Subcutaneous adipose tissue (tissue), 4 donors: ENCODE measurements around the gene SNX10. TPM values are rescaled to one million over a fixed set of nuclear protein-coding genes. Genes with fewer than 3 reads are reported as not detected.

Experiments used
- total RNA-seq, 4 donors: library from RNA; depleted of rRNA; stranded (reverse); fragments of >200 nt; gene quantifications; one replicate each; pipeline ENCODE4 v1.1.0, GENCODE V29; 2016
- TF ChIP-seq, protein P1 (sequence below): fragments of 450-650 bp; IDR thresholded peaks from one replicate; pipeline ENCODE4 v1.5.1; 2016; ENCODE audit warnings: low read depth, mild to moderate bottlenecking, control low read depth, antibody characterized with exemption, moderate library complexity

Gene SNX10
- total RNA-seq, 4 donors from 2014 or later, result 23.9 to 150 (median 68.6) TPM

GRCh38 chr7:26311798-26312197, 20.1 kb downstream of the SNX10 start:
- TF ChIP-seq, protein P1, sequence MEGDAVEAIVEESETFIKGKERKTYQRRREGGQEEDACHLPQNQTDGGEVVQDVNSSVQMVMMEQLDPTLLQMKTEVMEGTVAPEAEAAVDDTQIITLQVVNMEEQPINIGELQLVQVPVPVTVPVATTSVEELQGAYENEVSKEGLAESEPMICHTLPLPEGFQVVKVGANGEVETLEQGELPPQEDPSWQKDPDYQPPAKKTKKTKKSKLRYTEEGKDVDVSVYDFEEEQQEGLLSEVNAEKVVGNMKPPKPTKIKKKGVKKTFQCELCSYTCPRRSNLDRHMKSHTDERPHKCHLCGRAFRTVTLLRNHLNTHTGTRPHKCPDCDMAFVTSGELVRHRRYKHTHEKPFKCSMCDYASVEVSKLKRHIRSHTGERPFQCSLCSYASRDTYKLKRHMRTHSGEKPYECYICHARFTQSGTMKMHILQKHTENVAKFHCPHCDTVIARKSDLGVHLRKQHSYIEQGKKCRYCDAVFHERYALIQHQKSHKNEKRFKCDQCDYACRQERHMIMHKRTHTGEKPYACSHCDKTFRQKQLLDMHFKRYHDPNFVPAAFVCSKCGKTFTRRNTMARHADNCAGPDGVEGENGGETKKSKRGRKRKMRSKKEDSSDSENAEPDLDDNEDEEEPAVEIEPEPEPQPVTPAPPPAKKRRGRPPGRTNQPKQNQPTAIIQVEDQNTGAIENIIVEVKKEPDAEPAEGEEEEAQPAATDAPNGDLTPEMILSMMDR, result no peak

DNA sequence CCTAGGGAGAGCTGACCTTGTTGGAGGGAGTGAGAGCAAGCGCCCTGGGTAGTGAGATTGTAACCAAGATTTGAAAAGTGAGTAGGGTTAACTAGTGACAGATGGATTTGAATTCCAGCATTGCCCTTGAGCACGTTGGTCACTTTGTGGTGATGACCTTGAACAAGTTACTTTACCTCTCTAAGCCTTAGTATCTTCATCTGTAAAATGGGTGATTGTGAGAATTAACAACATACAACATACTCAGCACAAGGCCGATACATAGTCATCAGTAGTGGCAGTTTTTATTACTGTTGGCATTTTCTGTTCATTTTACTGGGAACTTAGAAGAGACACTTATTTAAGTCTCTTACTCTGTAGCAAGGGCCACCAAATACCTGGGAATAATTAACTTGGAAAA, 25.5 kb downstream of the SNX10 start:
- TF ChIP-seq, protein P1, result no peak

GRCh38 chr7:26318921-26319320, 27.3 kb downstream of the SNX10 start:
- TF ChIP-seq, protein P1, result no peak

DNA sequence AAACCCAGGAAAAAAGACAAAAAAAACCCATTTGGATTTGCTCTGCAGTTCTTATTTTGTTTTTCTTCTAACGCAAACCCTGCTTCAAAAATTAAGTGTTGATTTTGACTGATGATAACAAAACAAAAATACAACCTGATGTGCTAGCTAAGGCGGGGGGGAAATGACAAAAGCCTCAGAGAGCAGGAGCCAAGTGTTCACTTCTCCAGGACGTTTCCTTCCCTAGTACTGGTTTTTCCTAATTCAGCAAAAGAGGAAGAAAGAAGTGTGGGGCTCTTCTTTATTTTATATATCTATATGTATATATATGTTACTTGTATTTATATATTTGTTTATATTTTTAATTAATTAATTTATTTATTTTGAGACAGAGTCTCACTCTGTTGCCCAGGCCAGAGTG, 28.0 kb downstream of the SNX10 start:
- TF ChIP-seq, protein P1, result no peak

- TF ChIP-seq, protein P1, result no peak
These were observed 29.2 kb downstream of the SNX10 start for GRCh38 chr7:26320878-26321277.

DNA sequence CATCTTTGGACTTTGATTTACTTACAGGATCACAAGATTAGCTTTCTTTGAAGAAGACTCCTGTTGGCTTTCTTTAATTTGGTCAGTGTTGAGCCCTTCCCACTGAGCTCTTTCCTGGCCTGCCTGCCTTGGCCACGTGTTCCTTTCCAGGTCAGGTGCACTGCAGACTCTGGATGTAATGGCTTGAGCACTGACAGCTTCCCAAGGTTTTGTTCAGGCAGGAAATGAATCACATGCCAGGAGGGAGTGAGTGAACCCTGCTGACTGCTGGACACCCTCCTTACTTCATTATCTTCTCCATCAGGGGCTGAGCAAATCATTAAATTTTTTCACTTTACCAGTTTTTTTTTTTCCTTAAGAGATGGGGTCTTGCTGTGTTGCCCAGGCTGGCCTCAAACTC, 29.8 kb downstream of the SNX10 start:
- TF ChIP-seq, protein P1, result no peak

DNA sequence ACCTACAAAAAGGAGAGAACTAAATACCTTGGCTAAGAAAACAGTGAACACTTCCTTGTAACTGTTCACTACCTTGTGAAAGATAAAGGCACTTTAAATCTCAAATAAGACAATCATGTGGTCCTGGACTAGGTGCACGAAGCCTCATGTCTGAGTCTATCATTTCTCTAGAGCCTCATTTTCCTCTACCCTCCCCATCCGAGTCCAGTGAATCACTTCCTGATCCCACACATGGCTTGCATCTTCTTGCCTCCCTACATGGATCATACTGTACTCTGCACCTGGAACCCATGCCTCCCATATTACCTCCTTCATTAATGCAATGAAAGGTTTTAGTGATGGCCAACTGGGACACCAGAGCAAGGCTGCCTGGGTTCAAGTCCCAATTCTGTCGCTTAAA, 34.5 kb downstream of the SNX10 start:
- TF ChIP-seq, protein P1, result no peak
